Liver (tissue), 3 donors: ENCODE data around the gene KCNQ4.

Experiments
- ATF3 ChIP-seq: IDR thresholded peaks from 2 replicates; pipeline ENCODE4 v1.6.1; 2016; ENCODE audit warnings: antibody characterized with exemption
- GABPA ChIP-seq, 2 donors: IDR thresholded peaks in 1 of 2; conservative IDR thresholded peaks in 1 of 2; 2 replicates each; pipeline ENCODE4 v1.6.1; 2016; ENCODE audit warnings: antibody characterized with exemption in 2 of 2, mild to moderate bottlenecking in 1 of 2, moderate library complexity in 1 of 2
- NR2F2 ChIP-seq: IDR thresholded peaks from 2 replicates; pipeline ENCODE4 v1.6.1; 2016; ENCODE audit warnings: antibody characterized with exemption
- RAD21 ChIP-seq, 2 donors: IDR thresholded peaks; 2 replicates each; pipeline ENCODE4 v1.6.1; 2016; ENCODE audit warnings: antibody characterized with exemption in 2 of 2, mild to moderate bottlenecking in 2 of 2
- RXRA ChIP-seq, 2 donors: IDR thresholded peaks; 2 replicates each; pipeline ENCODE4 v1.6.1; 2017 to 2018; ENCODE audit warnings: antibody characterized with exemption in 2 of 2, mild to moderate bottlenecking in 1 of 2
- SP1 ChIP-seq: IDR thresholded peaks from 2 replicates; pipeline ENCODE4 v1.6.1; 2018; ENCODE audit warnings: antibody characterized with exemption, mild to moderate bottlenecking
- TAF1 ChIP-seq: conservative IDR thresholded peaks from 2 replicates; pipeline ENCODE4 v1.6.1; 2016; ENCODE audit warnings: antibody characterized with exemption, mild to moderate bottlenecking
- YY1 ChIP-seq: IDR thresholded peaks from 2 replicates; pipeline ENCODE4 v1.6.1; 2016; ENCODE audit warnings: antibody characterized with exemption, mild to moderate bottlenecking
- TF ChIP-seq, protein P1 (sequence below): fragments of 150-350 bp; IDR thresholded peaks from 2 replicates; pipeline ENCODE4 v1.5.1; 2017; ENCODE audit warnings: improper control_type of control experiment, low read depth, low read length; ENCODE audit not compliant: missing input control
- TF ChIP-seq, protein P2 (sequence below): IDR thresholded peaks from 2 replicates; pipeline ENCODE4 v1.6.1; 2016; ENCODE audit warnings: antibody characterized with exemption
- TF ChIP-seq, protein P3 (sequence below): IDR thresholded peaks from 2 replicates; pipeline ENCODE4 v1.6.1; 2016; ENCODE audit warnings: antibody characterized with exemption, mild to moderate bottlenecking
- TF ChIP-seq, protein P4 (sequence below): IDR thresholded peaks from 2 replicates; pipeline ENCODE4 v1.6.1; 2016; ENCODE audit warnings: antibody characterized with exemption
- donor health status: healthy.
- donor health status: healthy.

DNA sequence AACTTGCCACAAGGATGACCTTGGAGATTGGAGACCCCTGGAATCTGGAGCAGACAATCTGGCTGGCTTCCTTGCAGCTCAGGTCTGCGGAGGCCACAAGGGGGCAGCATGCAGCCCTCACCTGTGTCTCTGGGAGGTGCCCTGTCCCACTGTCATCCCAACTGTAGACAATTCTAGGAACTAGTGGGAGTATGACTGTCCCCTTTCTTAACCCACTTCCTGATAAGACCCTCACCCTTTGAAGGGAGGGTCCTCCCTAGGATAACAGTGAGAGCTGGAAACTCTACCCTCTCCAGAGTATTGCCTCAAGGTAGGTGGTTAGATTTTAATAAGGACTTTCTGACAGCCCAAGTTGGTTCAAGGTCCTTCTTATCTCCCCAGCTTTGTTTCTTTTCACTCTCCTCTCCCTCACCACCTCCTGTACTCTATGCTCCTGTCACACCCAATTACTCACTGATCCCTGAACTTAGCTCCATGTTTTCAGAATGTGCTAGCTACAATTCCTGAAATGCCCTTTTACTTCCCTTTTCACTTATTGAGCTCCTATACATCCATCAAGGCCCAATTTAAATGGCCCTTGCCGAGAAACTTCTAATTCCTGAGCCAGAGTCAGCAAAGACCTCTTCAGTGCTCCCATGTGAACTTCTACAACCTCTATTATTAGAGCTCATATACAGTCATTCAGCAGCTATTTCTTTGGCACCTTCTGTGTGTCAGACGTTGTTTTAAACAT is 9.2 kb upstream of the KCNQ4 start:
- TF ChIP-seq, protein P1, sequence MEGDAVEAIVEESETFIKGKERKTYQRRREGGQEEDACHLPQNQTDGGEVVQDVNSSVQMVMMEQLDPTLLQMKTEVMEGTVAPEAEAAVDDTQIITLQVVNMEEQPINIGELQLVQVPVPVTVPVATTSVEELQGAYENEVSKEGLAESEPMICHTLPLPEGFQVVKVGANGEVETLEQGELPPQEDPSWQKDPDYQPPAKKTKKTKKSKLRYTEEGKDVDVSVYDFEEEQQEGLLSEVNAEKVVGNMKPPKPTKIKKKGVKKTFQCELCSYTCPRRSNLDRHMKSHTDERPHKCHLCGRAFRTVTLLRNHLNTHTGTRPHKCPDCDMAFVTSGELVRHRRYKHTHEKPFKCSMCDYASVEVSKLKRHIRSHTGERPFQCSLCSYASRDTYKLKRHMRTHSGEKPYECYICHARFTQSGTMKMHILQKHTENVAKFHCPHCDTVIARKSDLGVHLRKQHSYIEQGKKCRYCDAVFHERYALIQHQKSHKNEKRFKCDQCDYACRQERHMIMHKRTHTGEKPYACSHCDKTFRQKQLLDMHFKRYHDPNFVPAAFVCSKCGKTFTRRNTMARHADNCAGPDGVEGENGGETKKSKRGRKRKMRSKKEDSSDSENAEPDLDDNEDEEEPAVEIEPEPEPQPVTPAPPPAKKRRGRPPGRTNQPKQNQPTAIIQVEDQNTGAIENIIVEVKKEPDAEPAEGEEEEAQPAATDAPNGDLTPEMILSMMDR, result peak; percentile 71
- no peak for TF ChIP-seq GABPA (IDR thresholded peaks at IDR 0.05 in 1 of 2, conservative IDR thresholded peaks at IDR 0.05 in 1 of 2)
- TF ChIP-seq, protein P2, sequence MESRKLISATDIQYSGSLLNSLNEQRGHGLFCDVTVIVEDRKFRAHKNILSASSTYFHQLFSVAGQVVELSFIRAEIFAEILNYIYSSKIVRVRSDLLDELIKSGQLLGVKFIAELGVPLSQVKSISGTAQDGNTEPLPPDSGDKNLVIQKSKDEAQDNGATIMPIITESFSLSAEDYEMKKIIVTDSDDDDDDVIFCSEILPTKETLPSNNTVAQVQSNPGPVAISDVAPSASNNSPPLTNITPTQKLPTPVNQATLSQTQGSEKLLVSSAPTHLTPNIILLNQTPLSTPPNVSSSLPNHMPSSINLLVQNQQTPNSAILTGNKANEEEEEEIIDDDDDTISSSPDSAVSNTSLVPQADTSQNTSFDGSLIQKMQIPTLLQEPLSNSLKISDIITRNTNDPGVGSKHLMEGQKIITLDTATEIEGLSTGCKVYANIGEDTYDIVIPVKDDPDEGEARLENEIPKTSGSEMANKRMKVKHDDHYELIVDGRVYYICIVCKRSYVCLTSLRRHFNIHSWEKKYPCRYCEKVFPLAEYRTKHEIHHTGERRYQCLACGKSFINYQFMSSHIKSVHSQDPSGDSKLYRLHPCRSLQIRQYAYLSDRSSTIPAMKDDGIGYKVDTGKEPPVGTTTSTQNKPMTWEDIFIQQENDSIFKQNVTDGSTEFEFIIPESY, result no peak
- peak; percentile 69 to 84 for TF ChIP-seq RAD21 (IDR thresholded peaks at IDR 0.05)
- no peak for TF ChIP-seq RXRA (IDR thresholded peaks at IDR 0.05)
- TF ChIP-seq, protein P3, sequence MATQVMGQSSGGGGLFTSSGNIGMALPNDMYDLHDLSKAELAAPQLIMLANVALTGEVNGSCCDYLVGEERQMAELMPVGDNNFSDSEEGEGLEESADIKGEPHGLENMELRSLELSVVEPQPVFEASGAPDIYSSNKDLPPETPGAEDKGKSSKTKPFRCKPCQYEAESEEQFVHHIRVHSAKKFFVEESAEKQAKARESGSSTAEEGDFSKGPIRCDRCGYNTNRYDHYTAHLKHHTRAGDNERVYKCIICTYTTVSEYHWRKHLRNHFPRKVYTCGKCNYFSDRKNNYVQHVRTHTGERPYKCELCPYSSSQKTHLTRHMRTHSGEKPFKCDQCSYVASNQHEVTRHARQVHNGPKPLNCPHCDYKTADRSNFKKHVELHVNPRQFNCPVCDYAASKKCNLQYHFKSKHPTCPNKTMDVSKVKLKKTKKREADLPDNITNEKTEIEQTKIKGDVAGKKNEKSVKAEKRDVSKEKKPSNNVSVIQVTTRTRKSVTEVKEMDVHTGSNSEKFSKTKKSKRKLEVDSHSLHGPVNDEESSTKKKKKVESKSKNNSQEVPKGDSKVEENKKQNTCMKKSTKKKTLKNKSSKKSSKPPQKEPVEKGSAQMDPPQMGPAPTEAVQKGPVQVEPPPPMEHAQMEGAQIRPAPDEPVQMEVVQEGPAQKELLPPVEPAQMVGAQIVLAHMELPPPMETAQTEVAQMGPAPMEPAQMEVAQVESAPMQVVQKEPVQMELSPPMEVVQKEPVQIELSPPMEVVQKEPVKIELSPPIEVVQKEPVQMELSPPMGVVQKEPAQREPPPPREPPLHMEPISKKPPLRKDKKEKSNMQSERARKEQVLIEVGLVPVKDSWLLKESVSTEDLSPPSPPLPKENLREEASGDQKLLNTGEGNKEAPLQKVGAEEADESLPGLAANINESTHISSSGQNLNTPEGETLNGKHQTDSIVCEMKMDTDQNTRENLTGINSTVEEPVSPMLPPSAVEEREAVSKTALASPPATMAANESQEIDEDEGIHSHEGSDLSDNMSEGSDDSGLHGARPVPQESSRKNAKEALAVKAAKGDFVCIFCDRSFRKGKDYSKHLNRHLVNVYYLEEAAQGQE, result no peak
- TF ChIP-seq, protein P4, sequence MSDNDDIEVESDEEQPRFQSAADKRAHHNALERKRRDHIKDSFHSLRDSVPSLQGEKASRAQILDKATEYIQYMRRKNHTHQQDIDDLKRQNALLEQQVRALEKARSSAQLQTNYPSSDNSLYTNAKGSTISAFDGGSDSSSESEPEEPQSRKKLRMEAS, result no peak
- TF ChIP-seq ATF3, result no peak
- no peak for TF ChIP-seq TAF1
- no peak for TF ChIP-seq YY1
- no peak for TF ChIP-seq NR2F2
- no peak for TF ChIP-seq SP1
